GM18507 (cell line): ENCODE data around the gene FBXO31.
"Not testable (repeated sequence)": the region's sequence is repeated elsewhere in the genome, so short reads cannot be mapped to it uniquely, and the experiment has no call there.

Experiments
- DNase-seq: peaks from one replicate; pipeline ENCODE4 v3.0.0; 2011; ENCODE audit warnings: low read depth; ENCODE audit not compliant: insufficient read length; ENCODE audit errors: extremely low spot score
- FAIRE-seq: peaks from 2 replicates; lab custom pipeline; 2011; peaks lifted over from hg19 to GRCh38; lab: Jason Lieb, UNC

The FBXO31 gene

GRCh38 chr16:87412371-87412995, 28.9 kb upstream of the FBXO31 start:
- DNase-seq (no peak), FAIRE-seq (no peak)

- FAIRE-seq (no peak), DNase-seq (no peak)
Observed at GRCh38 chr16:87411375-87412271, 28.0 kb upstream of the FBXO31 start.

GRCh38 chr16:87410968-87411367, 27.4 kb upstream of the FBXO31 start:
- DNase-seq: no peak
- FAIRE-seq: no peak

GRCh38 chr16:87410530-87410929, 27.0 kb upstream of the FBXO31 start:
- DNase-seq: no peak
- FAIRE-seq: no peak

- no peak for FAIRE-seq
- no peak for DNase-seq
Observed at GRCh38 chr16:87409781-87410180, 26.2 kb upstream of the FBXO31 start.

GRCh38 chr16:87409153-87409552, 25.6 kb upstream of the FBXO31 start:
- DNase-seq (no peak), FAIRE-seq (no peak)

GRCh38 chr16:87407511-87408112, 24.0 kb upstream of the FBXO31 start:
- FAIRE-seq (peak; percentile 59), DNase-seq (no peak)

GRCh38 chr16:87406495-87407088, 23.0 kb upstream of the FBXO31 start:
- DNase-seq (no peak), FAIRE-seq (no peak)

- DNase-seq (no peak), FAIRE-seq (no peak)
Observed at GRCh38 chr16:87404764-87405625, 21.4 kb upstream of the FBXO31 start.

- DNase-seq (no peak), FAIRE-seq (no peak)
Observed at GRCh38 chr16:87395181-87395842, 11.7 kb upstream of the FBXO31 start.

- no peak for DNase-seq
- FAIRE-seq: no peak
Observed at GRCh38 chr16:87393680-87394055, 10.1 kb upstream of the FBXO31 start.

GRCh38 chr16:87392821-87393679, 9.5 kb upstream of the FBXO31 start:
- FAIRE-seq (no peak), DNase-seq (no peak)

GRCh38 chr16:87391950-87392820, 8.6 kb upstream of the FBXO31 start, which contains the start of gene MAP1LC3B:
TSS of gene MAP1LC3B (plus strand) at chr16:87392336. CDS start at chr16:87392428, 92 bp downstream.
- FAIRE-seq (peak; percentile 69), DNase-seq (peak; percentile 90)

- DNase-seq (no peak), FAIRE-seq (no peak)
Observed at GRCh38 chr16:87391324-87391949, 7.9 kb upstream of the FBXO31 start.

GRCh38 chr16:87390641-87391323, 7.2 kb upstream of the FBXO31 start:
- DNase-seq: no peak

GRCh38 chr16:87389914-87390313, 6.3 kb upstream of the FBXO31 start:
- DNase-seq, FAIRE-seq: not testable (repeated sequence)

More at GRCh38 chr16:87390641-87391323, 7.2 kb upstream of the FBXO31 start:
- FAIRE-seq: no peak
